COLO829 (cell line): ENCODE results near the gene SPATA31C1.
A peak's percentile ranks its signal among the peaks of the same experiment; 100 is the strongest.
"Not testable (repeated sequence)": the region's sequence is repeated elsewhere in the genome, so short reads cannot be mapped to it uniquely, and the experiment has no call there.

Experiments
- DNase-seq: peaks from one replicate; pipeline ENCODE4 v3.0.0; 2012; ENCODE audit warnings: low spot score

SPATA31C1 gene

DNA sequence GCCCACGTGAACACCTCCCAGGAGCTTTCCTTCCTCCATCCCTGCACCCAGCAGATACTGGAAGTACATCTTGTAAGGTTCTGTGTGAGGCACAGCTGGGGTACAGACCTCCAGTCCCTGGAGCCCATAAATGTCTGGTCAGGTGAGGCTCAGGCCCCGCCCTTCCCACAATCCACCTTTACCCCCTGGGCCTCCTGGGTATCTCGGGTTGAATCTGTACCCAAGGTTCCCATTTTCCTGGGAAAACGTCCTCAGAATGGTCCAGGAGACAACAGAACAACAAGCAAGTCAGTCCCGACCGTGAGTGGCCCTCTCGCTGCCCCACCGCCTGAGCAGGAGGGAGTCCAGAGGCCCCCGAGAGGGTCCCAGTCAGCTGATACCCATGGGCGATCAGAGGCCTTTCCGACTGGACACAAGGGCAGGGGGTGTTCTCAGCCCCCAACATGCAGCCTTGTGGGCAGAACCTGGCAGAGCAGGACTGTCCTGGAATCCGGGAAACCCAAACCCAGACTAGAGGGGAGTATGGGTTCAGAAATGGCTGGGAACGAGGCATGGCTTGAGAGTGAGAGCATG, 30.7 kb upstream of the SPATA31C1 start:
- no peak for DNase-seq

DNA sequence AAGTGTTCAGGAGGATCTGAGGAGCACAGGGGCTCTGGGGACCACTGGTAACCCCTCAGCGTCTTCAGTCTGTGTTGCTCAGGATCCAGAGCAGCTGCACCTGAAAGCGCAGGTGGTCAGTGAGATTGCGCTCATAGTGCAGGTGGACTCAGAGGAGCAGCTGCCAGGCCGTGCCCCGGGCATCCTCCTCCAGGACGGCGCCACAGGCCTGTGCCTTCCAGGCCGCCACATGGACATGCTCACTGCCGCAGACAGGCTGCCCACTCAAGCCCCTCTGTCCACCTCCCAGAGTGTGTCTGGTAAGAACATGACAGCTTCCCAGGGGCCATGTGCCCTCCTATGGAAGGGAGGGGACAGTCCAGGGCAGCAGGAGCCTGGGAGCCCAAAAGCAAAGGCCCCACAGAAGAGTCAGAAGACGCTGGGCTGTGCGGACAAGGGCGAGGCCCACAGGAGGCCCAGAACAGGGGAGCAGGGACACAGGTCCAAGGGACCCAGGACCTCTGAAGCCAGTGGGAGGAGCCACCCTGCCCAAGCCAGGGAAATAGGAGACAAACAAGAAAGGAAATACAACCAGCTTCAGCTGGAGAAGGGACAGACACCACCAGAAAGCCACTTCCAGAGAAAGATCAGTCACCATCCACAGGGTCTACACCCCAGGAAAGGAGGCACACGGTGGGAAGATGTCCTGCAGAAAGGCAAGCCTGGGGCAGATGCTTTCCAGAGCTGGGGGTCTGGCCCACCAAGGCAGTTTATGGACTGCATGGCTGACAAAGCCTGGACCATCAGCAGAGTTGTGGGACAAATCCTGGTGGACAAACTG, 29.9 kb upstream of the SPATA31C1 start:
- no peak for DNase-seq

DNA sequence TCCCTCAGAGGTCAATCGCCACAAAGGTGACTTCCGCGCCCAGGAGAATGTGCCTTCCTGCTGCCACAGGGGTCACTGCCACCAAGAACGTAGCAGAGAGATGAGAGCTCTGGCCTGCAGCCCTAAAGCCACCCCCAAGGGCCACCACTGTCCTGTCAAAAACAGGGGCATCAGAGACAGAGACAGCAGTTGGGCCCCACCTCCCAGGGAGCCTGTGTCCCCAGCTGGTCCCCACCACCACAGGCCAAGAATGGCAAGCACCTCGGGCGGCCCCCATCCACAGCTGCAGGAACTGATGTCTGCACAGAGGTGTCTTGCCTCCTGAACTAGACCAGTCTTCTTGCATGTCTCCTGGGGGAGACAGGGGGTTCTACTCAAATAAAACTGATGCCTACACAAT, 29.3 kb upstream of the SPATA31C1 start:
- DNase-seq, result no peak

DNA sequence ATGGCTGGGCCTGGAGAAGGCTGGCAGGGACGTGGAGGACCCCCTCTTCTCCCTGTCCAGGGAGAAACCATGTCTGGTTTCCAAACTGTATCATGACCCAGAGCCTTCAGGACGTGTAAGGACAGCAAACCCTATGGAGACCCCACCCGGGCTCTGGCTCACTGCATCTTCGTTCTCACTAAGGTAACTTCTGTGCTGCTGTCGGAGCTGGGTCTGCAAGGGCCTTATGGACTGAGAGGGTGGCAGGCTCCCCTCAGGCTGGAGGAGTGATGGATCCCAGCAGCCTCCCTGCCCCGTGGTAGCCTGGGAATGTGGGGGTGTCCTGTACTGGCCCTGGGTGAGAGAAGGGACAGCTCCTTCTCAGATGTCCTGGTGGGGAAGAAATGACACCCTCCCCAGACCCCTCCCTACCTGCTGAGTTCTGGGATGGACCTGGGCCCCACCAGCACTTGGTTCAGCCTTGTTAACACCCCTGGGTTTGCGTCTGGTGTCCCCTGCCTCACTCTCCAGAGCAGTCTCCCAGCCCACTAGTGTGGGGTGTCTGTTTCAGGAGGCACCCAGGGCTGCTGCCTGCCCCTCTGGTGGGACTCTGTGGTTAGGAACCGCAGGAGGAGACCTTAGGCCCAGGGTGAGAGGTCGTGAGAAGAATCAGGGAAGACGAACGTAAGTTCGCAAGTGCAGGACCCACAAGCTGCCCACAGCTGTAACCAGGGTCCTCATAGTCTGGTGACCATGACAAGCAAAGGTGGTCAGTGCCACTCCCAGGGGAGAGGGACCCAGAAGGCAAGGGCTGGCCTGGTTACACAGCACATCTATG, 28.5 kb upstream of the SPATA31C1 start:
- DNase-seq, result no peak

DNA sequence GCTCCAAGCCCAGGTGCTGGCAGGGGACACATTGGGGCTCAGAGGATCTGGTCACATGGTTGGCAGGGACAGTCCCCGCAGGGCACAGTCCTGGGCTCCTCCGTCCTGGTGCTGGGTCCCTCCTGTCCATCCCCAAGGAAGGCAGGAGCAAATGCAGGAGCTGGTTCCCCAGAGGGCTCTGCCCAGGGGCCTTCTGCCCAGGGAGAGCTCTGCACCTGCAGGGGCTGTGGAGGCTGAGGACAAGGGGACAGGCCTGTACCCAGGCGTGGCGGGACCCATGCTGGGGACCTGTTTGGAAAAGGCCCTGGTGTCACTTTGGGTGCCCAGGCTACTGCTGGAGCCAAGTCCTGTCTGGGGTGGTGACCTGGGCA, 27.9 kb upstream of the SPATA31C1 start:
- no peak for DNase-seq

DNA sequence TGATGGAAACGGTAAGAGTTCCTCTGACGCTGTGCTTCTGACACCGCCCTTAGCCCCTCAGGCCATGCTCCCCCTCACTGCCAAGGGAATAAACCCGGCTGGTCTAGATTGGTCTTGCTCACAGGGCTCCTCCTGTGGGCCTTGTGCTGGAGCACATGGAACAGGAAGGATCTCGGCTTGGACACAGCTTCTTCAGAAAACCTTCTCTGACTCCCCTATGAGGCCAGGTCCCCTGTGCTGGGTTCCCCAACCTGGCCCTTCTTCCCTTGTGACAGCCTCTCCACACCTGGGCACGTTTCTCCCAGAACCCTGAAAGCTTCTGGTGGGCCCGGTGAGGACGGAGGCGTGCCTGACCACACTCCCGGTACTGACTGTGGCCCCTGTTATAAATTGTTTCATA, 26.9 kb upstream of the SPATA31C1 start:
- no peak for DNase-seq

DNA sequence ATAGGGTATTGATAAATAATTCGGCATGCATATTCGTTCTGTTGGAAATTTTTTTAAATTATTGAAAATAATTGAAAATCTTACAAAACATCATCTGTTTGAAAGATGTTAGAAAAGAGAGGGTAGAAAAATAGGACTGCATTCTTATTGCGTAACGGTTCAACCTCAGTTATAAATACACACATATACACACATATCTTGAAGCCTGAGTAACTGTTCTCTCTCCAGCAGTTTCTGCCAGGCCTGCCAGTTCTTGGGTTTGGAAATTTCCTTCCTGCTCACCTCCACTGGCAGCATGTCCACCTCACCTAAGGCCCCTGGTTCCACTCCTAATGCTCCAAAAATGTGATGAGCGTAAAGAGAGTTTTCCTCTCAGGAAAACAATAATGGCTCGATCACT, 26.0 kb upstream of the SPATA31C1 start:
- no peak for DNase-seq

DNA sequence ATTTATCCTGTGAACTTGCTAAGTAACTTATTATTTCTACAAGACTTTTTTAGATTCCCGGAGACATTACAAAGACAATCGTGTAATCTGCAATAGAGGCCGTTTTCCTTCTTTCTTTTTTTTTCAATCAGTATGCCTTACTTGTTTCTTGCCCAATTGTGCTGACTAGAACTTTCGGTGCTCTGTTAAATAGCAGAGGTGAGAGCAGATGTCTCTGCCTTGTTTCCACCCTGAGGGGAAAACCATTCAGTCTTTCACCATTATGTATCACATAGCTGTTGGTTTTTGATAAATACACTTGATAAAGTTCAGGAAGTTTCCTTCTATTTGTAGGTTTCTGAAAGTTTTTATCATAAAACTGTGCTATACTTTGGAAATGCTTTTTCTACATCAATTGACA, 24.8 kb upstream of the SPATA31C1 start:
- no peak for DNase-seq

DNA sequence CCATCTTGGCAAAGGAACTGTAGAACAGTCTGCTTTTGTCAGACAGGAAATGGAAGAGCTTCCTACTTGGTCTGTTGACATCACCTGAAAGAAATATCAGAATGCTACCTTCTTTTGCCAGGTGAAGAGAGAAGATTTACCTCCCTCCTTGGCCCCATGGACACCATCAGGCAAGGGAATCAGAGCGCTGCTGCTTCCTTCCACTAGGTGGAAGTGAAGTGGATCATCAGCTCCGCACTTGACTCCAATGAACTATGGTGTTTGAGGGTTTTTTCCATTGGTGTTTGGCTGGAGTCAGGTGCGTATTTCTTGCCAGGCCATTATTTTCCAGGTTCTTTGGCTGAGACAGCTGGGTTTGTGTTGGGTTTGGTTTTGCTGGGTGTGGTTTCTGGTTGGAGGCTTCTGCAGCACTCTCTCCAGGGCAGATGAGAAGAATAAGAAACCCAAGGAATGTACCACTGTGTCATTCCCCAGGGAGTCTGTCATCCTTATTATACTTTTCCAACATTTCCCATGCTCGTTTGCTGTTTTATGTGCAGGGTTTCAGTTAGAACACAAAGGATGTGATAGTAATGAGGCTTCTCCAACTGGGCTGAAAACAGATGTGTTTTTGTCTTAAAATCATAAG, 22.6 kb upstream of the SPATA31C1 start:
- DNase-seq, result no peak

DNA sequence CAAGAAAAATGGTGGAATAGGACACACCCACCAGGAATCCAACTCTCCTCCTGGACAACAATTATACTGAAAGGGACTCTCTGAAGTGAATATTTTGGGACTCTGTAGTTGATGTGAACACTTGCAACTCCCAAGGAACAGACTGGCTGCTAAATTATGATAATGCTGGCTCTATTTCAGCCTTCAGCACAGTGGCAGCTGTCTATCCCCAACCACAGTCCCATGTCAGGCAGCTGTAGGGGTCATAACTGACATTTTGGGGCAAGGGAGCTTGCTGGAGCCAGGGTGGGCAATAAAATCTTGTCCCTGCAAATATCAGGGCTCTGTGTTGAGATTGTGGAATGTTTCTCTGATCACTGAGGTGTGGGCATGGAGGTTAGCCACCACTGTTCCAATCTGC, 20.9 kb upstream of the SPATA31C1 start:
- no peak for DNase-seq

DNA sequence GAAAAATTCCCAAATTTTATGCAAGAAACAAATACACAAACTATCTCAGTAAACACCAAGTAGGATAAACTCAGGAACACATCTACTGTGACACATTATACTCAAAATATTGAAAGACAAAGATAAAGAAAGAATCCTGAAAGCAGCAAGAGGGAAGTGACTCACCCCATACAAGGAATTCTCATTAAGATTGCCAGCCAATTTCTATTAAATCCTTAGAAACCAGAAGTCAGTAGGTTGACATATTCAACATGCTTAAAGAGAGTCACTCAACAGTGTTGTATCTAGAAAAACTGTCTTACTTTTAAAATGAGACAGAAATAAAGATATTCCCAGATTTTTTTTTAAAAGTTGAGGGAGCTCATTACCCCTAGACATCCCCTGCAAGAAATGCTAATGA, 19.6 kb upstream of the SPATA31C1 start:
- peak; percentile 53 for DNase-seq

DNA sequence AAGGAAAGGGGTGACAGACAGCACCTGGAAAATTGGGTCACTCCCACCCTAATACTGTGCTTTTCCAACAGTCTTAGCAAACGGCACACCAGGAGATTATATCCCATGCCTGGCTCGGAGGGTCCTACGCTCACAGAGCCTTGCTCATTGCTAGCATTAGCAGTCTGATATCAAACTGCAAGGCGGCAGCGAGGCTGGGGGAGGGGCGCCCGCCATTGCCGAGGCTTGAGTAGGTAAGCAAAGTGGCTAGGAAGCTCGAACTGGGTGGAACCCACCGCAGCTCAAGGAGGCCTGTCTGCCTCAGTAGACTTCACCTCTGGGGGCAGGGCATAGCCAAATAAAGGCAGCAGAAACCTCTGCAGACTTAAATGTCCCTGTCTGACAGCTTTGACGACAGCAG, 15.4 kb upstream of the SPATA31C1 start:
- not testable (repeated sequence) for DNase-seq

DNA sequence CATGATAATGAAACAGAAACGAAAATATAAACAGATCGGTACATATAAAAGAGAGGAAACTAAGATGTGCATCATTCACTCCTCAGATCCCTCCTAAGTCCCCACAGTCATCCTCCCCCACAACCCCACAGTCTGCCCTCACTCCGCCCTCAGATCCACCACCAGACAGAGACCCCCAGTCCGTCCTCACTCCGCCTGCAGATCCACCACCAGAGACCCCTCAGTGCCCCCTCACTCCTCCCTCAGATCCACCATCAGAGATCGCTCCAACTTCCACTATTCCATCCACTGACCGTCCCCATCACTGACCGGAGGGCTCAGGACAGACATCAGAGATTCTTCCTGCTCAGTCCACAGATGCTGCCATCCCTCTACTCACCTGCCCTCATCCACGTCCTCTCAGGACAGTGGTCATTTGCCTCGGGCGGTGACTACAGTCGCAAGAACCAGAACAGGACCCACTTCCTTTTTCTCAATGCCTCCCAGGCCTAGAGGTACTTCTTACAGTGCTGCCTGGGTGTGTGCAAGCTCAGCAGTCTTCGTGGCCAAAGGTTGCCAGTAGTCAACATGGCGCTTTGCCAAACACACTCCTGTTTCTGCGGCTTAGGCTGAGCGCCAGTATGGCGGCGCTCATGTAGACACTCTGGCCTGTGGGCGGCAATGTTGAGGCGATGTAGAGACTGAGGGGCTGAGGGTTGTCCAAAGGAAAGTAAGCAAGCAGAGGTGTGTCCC, 8.3 kb upstream of the SPATA31C1 start:
- no peak for DNase-seq

DNA sequence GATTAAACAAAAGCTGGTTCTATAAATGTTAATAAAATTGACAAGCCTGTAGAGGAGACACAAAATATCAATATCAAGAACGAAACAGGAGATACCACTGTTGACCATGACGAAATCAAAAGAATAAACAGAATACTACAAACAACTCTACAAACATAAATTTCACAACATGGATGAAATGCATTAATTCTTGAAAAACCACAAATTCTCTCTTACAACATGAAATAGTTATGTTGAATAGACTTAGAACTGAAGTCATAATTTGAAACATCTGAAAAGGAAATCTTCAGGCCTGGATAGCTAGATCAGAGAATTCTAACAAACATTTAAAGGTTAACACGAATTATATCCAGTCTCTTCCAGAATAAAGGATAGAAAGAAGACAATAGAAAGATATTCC, 6.9 kb upstream of the SPATA31C1 start:
- DNase-seq, result no peak

DNA sequence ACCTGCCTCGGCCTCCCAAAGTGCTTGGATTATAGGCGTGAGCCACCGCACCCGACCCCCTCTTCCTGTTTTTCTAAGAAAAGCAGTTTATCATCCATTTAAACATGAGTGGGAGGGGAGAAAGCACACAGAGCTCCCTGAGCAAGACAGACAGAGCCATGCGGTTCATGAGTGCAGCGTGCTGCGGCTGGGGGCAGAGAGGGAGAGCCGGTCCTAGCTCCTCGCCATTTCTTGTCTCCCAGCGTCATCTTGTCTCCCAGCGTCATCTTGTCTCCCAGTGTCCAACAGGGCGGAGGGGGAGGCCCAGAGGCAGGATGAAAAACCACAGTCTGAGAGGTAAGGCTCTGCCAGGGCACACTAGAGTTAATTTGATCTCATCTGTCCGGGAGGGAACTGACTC, 1.3 kb downstream of the SPATA31C1 start:
- not testable (repeated sequence) for DNase-seq

DNA sequence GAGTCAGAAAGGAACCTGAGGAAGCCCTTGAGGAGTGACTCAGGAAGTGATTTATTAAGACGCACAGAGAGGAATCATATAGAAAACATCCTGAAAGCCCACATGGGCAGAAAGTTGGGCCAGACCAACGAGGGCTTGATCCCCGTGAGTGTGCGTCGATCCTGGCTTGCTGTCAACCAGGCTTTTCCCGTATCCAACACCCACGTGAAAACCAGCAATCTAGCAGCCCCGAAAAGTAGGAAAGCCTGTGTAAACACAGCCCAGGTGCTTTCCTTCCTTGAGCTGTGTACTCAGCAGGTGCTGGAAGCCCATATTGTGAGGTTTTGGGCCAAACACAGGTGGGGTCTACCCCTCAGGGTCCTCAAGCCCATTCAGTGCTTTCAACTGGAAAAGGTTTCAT, 3.8 kb downstream of the SPATA31C1 start:
- DNase-seq, result not testable (repeated sequence)

DNA sequence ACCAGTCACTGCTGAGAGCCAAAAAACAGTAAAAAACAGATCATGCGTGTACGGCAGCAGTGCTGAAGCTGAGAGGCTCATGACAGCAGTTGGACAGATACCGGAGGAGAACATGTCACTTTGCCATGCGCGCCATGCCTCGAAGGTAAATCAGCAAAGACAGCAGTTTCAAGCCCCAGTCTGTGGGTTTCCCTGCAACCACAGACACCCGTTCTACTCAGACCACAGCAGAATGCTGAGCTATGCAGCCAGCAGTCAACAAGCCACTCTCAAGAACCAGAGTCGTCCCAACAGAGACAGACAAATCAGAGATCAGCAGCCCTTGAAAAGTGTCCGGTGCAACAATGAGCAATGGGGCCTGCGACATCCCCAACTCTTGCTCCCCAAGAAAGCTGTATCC, 5.2 kb downstream of the SPATA31C1 start:
- DNase-seq, result not testable (repeated sequence)

DNA sequence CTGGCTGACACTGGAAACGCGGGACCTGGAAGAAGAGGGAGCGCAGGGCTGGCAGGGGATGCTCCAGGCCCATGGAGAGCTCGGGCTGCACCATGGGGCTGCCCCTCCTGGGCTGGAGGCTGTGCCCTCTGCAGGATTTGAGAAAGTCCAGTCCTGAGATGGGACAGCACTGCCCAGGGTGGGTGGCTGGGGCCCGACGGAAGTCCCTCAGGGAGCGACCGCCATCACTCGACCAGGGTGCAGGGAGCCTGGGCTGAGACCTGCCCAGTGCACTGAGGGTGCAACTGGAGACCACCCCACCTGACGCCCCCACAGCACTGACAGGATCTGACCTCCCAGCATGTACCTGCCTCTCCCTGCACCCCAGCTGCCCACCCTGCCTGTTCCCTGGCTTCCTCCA, 7.1 kb downstream of the SPATA31C1 start:
- DNase-seq, result not testable (repeated sequence)

DNA sequence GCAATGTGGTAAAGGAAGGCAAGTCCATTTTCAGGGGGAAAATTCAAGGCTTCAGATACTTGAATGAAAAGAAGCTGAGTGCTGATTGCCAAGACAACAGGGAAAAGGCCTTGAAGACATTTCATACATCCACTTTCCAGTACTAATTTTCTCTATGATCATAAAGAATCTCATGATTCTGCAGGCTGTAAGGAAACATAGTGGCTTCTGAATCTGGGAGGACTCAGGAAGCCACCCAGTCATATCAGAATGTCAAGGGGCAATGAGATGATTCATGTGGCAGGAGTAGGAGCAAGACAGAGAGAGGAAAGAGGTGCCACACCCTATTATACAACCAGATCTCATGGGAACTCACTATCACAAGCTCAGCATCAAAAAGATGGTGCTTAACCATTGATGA, 11.4 kb downstream of the SPATA31C1 start:
- not testable (repeated sequence) for DNase-seq

DNA sequence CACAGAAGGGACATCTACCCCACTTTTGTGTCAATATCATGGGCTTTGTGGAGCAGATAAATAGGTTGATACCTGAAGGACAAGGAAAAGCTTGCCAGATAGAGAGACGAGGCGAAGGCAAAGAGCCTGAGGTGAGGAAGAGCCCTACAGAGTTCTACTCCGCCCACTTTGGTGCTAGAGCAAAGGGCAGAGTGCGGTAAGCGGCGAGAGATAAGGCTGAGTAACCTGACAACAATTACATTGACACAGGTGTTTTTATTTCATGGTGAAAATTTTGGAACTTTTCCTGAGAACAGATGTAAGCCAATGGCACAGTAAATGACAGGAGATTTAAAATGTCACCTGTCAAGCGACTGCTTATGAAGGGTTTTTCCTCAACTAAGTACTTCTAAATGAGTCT, 16.7 kb downstream of the SPATA31C1 start:
- DNase-seq, result not testable (repeated sequence)

DNA sequence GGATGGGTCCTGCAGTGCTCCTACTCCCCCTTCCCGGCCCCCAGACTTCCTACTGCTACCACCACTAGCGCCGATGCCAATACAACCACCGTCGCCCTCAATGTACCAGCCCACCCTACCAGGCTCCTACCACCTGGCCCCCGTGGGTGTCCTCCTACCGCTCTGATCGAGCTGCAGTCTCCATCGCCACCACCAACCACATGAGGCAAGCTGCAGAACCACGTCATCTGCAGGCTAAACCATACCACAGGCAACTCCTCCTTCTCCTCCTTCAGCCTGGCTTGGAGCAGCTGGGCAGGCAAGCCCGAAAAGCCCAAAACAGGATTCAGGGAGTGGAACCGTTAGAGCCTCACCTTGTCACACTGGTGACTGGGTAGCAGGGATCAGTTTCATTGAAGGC, 19.6 kb downstream of the SPATA31C1 start:
- not testable (repeated sequence) for DNase-seq

DNA sequence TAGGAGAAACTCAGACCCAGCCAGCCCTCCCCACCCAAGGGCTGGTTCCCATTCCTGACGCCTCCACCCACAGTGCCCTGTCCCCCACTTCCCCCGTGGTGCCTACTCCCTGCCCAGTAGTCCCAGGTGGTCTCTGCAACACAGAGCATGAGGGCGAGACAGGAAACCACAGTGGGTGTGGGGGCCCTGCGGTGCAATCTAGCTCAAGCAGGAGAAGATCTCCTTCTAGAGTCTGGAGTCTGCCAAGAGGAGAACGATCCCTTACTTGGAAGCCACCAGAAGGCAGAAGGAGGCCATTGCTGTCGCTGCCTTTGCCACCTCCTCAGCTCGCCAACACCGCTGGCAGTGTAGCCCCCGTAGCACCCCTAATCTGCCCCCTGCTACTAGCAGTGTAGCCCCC, 20.2 kb downstream of the SPATA31C1 start:
- DNase-seq, result not testable (repeated sequence)
